ENCODE results near the gene MAP3K7.

The MAP3K7 gene

DNA sequence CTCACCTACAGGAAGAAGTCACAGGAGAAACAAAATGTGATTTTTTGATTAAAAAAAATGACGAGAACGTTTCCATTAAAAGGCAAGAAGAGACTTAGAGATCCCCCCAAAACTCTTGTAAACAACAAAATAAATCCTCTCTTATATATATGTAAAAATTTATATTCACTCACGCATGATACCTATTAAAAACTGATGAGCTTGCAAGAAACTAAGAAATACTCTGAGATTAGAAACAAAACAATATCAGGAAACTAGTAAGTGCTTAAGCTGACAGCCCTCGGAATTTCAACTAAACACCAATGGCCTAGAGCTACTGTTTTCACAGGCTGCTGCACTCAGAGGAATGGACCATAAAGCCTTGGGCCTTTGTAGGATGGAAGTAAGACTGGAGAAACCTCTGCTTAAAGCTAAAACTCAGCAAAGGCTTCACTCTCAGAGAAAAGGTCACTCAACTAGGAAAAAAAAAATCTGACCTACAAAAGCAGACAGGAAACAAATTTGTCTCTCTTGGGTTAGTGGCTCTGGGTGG lies 63.0 kb downstream of the MAP3K7 start:
- no peak for DNase-seq

DNA sequence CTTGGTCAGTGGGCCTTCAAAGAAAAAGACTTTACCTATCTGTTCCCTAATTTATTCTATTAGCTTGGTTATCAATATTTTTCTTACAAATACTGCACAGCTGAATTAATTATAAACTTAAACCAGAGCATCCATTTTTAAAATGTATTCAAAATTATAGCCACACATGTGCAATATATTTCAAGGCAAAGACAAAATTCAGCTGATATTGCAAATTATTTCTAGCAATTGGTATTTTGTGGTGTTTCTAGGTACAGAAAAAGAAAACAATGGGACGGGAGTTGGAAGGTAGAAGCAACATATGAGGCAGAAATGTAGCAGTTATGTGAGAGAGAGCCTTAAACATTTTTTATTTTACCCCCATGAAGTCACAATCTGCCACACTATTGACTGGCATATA lies 64.9 kb downstream of the MAP3K7 start:
- DNase-seq = no peak

DNA sequence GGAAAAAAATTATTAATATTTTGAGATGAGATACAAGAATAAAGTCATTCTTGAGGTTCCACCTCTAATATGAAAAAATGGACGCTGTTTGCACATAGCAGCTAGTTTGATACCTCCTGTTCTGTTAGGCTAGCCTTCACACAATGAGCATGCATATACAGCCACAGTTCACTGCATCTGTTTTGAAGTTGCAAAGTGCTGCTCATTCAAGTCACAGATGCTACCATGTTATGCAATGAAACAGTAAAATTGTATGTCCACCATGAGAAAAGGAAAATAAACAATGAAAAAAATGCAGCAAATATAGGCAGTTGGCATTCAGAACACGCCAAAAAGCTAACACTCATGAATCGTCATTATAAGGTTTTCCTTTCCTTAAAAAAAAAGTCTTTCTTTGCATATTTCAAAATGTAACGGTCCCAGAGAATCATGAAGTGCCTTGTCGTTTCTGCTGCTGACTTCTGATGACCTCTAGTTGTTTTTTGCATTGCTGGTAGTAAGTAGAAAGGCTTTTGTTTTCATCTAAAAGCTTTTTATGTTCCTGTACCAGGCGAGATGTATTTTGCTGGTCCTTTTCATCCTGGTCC lies 70.7 kb downstream of the MAP3K7 start:
- DNase-seq = no peak

DNA sequence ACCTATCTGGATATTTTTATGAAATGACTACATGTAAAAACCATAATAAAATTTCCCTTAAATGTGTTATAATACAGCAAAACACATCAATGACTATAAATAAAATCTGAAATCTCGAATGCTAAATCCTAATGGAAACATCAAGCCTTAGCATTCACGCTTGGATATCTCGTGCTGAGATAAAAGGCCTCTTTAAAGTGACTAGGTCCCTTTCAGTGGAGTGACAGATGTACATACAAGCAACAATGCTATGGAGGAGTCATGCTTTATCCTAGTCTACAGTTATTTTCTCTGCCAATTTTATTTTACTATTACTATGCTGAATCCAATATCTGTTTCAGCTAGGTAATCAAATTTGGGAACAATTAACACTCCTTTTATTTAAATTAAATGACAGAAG lies 72.4 kb downstream of the MAP3K7 start:
- no peak for DNase-seq

DNA sequence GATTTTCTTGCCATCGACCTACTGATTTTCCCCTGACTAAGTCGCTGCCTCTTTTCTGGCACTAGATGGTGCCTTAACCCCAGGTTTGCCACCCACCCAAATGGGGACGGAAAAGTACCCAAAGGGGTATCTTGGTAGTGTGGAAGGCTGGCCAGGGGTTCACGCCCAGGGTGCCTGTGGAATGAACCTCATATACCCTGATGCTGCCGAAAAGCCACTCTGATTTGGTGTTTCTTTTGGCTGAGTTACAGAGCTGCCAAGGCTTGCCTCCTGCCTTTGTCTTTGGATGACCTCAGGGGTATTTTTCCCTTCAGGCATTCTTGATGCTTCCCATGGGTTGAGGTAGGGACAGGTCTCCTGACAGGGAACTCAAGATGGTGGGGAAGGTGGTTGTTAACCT lies 78.1 kb downstream of the MAP3K7 start:
- DNase-seq = no peak

DNA sequence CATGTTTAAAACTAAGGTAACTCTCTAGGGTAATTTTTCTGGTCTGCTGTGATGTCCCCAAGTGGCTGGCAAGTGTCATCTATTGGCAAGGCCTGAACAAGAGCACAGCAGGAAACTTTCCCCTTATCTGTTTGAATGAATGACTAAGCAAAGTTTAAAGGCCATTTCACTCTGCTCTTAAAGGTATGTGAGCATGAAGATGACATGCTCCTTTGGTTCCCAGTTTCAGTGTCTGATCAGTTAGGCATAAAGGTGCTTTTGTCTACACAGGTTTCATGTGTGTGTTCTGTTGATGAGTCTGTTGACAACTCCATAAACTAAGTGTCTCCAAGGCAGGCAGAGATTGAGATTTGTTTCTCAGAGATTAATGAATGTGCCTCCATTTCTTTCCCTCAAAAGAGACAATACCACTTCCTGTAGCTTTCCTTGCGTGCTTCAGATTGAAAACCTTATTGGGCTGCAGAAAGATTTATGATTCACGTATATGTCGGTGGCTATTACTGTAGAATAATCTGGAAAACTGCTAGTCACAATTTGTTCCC lies 83.9 kb downstream of the MAP3K7 start:
- no peak for DNase-seq

DNA sequence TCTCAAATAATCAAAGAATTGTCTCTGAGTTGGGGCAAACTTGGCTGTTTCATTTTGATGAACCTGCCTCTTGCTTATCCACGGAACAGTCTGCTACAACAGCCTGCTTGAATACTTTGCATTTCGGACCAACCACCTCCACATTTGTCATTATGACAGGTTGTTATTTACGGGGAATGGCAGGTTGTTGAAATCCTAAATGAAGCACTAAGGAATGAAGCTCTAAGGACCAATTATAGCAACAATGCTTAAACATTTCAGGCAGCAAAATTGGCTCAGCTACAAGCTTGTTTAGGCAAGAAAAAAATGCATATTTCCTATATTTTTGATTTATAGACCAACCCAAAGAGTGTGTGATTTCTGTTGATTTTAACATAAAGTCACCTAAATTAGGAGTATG lies 84.5 kb downstream of the MAP3K7 start:
- no peak for DNase-seq

DNA sequence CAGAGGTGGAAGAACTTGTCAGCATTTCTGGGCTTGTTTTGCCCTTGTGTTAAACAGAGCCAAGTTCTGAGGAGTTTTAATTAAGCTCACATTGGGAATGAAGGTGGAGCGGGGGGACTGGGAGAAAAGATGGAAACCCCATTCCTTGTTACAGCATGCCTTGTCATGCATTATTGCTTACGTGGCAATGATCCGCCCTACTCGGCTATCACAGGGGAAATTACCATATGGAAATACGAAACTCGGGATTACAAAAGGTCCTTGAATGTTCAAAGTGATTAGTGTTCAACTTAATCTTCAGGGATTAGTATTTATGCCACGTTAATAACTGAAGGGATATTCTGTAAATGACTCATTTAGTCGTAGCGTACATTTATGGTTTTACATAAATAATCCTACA lies 86.4 kb downstream of the MAP3K7 start:
- DNase-seq = no peak

DNA sequence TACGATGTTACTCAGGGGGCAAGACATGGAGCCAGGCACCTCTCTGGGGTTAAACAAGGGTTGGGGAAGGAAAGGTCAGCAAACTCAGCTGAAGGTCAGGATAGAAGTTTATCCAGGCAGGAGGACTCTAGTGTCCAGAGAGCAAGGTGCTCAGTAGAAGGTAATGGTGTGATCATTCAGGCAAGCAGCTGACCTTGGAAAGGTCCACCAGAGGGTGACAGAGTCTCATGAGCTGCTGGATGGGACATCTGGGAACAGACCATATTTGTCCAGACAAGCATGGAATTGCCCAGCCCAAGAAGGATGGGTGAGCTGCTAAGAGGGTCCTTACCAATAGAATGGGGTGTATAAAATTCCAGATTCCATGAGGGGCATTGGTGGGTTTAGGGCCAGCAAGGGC lies 89.5 kb downstream of the MAP3K7 start:
- DNase-seq = no peak

DNA sequence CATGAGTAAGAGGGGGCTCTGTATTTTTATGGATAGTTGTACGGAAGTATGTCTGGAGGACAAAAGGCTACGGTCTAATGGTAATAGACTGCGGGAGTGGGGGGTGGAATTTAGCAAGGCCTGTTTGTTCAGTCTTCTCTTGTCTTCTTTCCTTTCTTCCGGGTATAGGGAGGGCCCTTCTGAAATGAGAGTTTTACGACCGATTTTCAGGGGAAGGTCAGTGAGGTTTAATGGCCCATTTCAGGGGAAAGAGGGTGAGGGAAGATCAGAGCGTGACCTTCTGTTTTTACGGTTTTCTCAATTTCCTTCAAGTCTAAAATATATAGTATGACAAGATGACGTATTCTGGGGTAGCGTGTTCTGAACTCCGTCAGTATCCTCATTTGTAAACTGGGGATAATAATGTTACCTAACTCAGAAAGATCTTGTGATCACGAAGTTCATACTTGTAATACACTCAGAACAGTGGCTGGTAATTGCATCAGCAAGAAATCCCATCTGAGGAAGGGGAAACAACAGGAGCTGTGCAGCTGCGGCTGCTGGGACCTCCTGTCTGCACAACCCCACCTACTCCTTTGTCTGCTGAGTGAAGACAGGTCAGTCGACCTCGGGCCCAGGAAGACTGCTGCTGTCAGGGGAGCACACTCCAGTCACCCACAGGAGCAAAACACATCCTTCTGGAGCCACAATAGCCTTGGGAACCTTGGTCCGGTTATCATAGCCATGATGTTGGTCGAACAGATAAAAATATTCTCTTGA lies 90.4 kb downstream of the MAP3K7 start:
- DNase-seq = no peak

DNA sequence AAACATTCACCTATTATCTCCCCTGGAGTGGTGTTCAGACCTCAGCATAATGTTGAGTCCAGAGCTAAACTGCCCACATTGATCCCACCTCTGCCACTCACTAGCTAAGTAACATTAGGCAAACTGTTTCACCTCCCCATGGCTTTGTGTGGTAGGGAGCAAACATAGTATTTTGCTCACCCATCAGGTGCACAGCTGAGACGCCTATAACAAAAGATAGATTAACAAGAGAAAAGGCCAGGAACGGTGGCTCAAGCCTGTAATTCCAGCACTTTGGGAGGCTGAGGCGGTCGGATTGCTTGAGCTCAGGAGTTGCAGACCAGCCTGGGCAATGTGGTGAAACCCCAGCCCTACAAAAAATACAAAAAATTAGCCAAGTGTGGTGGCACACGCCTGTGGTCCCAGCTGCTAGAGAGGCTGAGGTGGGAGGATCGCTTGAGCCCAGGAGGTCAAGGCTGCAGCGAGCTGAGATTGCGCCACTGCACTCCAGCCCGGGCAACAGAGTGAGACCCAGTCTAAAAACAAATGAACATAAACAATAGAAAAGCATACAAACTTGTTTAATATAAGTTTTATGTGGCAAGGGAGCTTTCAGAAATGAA lies 91.6 kb downstream of the MAP3K7 start:
- no peak for DNase-seq

DNA sequence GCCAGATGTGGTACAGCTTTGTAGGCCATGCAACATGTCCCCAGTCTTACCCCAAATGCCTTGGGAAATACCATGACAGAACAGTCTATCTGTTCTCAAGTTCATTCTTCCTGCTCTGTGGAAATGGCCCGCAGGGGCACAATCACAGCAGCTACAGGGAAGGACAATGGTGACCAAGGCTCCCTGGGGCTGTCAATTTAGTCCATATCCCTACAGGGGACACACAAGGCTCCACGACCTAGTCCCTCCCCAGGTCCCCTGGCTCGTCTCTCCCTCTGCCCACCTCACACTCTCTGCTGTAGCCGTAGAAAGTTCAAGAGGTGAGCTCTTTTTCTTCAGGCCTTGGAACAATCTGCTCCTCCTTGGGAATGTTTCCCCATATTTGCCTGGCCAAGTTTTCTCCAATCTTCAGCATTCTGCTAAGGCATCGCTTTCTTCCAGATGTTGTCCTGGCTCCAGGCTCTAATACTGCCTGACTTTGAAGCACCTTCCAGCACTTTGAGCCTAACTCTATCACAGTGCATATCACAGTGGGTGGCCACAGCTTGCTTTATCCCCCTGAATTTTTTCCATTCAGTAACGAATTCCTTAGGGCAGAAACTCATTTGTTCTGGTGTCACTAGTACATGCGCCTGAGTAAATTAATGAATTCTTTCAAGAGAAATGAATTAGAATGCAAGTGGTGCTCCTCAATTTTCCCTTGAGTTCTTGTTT lies 92.6 kb downstream of the MAP3K7 start:
- DNase-seq = no peak

DNA sequence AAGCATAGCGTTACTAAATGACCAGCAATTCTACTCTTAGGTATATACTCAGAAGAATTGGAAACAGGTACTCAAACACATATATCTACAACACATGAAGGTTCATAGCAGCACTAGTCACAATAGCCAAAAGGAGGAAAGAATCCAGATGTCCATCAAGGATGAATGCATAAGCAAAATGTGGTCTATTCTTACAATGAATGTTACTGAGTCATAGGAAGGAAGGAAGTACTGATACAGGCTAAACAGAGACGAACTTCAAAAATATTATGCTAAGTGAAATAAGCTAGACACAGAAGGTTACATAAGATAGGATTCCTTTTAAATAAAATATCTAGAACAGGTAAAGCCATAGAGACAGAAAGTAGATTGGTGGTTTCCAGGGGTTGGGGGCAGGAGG lies 93.5 kb downstream of the MAP3K7 start:
- no peak for DNase-seq

DNA sequence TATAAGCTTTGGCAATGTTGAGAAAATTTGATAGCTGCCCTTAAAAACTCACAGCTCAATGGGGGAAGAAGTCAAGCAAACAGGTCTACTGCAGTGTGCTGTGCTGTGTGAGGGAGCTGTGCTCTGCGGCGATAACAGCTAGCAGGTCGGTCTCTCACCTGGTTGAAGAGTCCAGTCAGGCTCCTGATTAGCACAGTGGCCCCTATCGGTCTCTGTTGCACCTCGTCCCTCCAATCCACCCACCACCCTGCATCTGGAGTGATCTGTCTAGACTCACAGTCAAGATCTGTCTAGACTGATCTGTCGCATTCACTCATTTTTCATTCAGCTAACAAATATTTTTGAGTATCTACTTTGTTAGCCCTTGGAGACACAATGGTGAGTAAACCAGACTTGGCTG lies 94.1 kb downstream of the MAP3K7 start:
- DNase-seq = no peak

DNA sequence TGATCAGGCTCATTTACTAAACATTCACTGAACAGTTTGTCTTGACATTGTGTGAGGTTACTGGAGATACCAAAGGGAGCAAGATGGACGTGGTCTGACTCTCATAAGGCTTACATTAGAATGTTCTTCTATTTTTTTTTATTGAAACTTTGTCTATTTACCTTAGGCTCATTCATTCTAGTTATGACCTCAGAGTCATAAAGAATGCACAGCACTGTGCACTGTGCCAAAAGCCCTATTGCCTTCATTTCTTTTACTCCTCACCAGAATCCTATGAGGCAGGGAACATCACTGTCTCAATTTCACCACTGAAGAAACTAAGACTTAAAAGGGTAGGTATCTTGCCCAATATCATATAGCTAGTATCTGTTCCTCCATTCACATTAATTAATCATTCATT lies 94.5 kb downstream of the MAP3K7 start:
- no peak for DNase-seq

DNA sequence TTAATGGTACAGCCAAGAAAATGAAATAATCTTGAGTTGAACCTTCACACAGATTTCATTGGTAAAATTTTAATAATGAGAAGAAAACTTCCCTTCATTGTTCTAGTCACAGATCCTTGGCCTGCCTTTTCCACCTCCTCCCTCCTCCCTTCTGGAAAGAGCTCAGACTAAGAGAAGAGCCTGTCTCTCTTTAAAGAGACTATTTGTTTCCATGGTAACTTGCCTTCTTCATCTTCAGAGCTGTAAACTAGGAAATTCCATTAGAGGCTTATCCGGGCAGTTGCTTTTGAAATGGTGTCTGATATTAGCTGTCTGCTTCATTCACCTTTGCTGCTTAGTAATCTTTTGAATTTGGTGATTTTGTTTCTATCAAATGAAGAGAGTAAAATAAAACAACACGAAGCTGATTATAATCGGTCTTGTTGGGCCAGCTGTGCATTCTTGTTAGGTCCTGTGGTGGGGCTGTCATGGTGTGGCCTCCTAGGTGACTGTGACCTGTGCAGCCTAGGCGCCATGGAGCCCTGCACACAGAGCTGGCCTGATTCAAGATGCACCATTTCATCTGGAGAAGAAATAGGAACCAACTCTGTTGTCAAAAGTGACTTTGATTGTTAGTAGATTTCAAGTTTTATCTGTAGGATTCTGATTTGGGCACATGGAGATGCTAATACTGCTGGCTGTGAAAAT lies 96.7 kb downstream of the MAP3K7 start:
- no peak for DNase-seq

DNA sequence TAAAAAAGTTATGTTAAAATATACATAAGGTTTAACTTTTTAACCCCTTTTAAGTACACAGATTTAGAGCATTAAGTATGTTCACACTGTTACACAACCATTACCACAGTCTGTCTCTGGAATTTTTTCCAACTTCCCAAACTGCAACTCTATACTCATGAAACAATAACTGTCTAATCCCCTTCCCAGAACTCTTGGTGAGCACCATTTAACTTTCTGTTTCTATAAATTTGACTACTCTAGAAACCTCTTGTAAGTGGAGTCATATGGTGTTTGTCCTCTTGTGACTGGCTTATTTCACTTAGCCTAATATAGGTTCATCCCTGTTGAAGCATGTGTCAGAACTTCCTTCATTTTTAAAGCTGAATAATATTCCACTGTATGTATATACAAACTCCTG lies 98.1 kb downstream of the MAP3K7 start:
- no peak for DNase-seq

DNA sequence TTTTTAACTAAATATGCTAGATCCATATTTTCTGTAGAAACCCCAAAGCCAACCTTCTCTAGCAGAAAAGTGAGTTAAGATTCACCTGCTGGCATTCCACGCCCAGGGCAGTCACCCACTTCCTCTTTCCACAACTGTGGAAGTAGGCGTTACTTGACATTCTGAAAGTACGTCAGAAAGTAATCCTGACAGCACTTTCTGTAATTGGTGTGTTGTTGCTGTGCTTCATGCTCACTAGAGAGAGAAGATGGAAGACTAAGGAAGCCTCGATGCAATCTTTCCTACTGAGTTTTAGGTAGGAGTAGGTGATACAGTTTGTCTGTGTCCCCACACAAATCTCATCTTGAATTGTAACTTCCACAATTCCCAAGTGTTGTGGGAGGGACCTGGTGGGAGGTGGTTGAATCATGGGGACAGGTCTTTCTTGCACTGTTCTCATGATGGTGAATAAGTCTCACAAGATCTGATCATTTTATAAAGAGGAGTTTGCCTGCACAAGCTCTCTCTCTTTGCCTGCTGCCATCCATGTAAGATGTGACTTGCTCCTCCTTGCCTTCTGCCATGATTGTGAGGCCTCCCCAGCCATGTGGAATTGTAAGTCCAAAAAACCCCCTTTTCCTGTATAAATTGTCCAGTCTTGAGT lies 101.1 kb downstream of the MAP3K7 start:
- DNase-seq = no peak

DNA sequence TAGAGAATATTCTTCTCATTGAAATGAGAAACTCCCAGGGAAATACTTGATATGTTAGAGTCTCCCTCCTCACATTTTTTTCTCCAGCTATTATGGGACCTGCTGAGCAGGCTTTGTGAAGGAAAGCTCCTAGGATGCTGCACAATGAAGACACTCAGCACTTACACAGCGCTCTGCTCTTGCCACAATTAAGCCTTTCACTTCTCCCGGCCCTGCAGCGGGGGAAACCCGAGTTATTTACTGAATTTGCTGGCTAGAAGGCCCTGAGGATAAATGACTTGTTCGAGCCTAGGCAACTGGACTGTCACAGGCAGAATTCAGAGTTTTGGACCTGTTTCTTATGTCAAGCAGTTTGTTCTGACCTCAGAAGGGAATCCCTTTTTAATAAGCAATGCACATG lies 102.0 kb downstream of the MAP3K7 start:
- no peak for DNase-seq

DNA sequence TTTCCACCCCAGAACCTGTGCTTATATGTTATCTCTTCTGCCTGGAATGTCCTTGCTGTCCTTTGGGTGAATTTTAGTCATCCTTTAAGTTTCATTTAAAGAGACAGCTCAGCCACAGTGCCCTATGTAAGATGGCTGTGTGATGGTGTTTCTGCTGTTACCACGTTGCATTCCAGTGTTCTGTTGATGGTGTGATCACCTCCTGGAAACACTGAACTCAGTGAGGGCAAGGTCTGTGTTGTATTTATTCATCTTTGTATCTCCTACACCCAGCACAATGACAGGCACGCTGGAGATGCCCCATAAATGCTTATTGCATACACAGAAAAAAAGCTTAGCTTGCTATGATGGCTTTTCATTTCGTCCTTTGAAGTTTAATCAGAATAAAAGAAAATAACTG lies 102.5 kb downstream of the MAP3K7 start:
- DNase-seq = no peak

DNA sequence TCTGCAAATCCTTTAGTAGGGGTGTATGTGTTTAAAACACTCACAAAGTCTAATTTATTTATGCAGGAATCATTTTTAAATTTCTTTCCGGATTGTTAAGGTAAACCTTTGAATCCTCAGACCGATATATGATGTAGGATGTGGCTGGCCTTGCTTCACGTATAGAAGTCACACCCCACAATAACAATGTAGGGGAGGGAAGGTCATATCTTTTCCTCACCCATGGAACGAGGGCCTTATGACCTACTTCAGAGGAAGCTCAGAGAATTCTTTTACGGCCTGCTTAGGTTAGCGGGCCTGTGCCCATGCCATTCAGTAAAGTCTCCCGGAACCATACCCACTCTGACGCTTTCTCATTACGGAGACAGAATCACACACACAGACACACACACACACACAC lies 102.9 kb downstream of the MAP3K7 start:
- no peak for DNase-seq

DNA sequence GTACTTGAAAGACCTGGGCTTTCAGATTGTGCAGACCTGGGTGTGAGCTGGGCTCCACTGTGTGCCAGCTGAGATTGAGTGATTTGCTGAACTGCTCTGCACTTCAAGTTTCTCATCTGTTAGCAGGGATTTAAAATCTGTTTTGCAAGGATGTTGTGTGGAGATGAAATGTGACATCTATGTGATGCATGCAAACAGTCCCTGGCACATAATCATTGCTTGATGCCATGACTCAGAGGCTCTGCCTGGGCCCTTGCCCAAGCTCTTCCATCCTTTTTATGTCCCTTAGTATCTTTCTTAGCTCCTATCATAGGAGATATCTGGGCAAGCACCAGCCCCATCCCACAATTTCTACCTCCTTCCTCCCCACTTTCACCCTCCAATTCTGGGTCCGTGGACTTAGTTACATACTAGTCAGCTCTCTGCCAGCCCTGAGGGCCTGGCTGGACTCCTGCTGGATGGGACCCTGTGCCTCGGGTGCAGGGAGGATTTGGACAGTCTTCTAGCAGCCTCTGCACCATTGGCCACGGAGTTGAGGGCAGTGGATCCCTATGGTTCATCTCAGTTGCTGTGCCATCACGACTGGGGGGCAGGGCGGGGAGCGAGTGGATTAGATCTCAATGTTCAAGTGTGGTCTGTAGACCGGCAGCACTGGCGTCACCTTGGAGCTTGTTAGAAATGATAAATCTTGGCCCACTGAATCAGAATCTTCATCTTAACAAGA lies 103.6 kb downstream of the MAP3K7 start:
- no peak for DNase-seq

Measured in NCI-H446 treated with DMSO at 0.1 percent for 48 hours (cell line).